K562 (cell line): ENCODE data around the gene REPS1. TPM values are rescaled to one million over a fixed set of nuclear protein-coding genes. Genes with fewer than 3 reads are reported as not detected.

Source experiments
- ATAC-seq: fragments of 200-7000 bp; cut with Tn5 transposase; 3 replicates; pipeline ENCODE4 v1.9.1; 2020; ENCODE audit warnings: moderate library complexity
- BruUV-seq: library from RNA; stranded (reverse); fragments of 400-500 nt; replicated peaks from 2 replicates; lab custom pipeline; 2021; lab: Mats Ljungman, UMichigan
- CTCF ChIA-PET: fragments of 300-600 bp; formaldehyde crosslinking; extraction: SDS; loops from one replicate; lab custom pipeline; 2021; ENCODE audit warnings: low intra/inter-chr PET ratio; lab: Yijun Ruan, JAX
- POLR2A ChIA-PET: fragments of 300-600, 350-650 bp; sonication (Branson Sonifier 250); formaldehyde crosslinking; extraction: SDS; loops from one replicate; lab custom pipeline; 2021; ENCODE audit warnings: antibody characterized with exemption, inconsistent platforms; lab: Yijun Ruan, JAX
- DNase-seq, 4 experiments: peaks; one replicate each; pipeline versions ENCODE4 v3.0.0 to v3.0.0-alpha.2; 2011 to 2018; ENCODE audit warnings: low spot score in 3 of 4, mixed read lengths in 3 of 4; ENCODE audit errors: extremely low read depth in 1 of 4
- FAIRE-seq: peaks from 2 replicates; lab custom pipeline; 2011; peaks lifted over from hg19 to GRCh38; lab: Jason Lieb, UNC
- H2AFZ ChIP-seq: 2 replicates; pipeline ENCODE4 v1.6.0; 2011; ENCODE audit warnings: low read depth, low read length, control low read depth, inconsistent platforms
- H3K27ac ChIP-seq: fragments of 200-600 bp; 3 replicates; pipeline ENCODE4 v1.8.0; 2011; ENCODE audit warnings: low read depth, mild to moderate bottlenecking, control low read depth, inconsistent platforms, low read length, moderate library complexity, mixed read lengths; ENCODE audit errors: extremely low read depth
- H3K27me3 ChIP-seq, 2 experiments: fragments of 300-600 bp in 1 of 2; 2 replicates in 1 of 2; 3 replicates in 1 of 2; pipeline versions ENCODE4 v1.6.0 to v1.8.0; 2011; ENCODE audit warnings: inconsistent platforms in 2 of 2, low read length in 2 of 2, mild to moderate bottlenecking in 1 of 2, mixed read lengths in 1 of 2, moderate library complexity in 1 of 2; ENCODE audit not compliant: control insufficient read depth in 2 of 2, insufficient read depth in 2 of 2
- H3K36me3 ChIP-seq: fragments of 300-600 bp; 3 replicates; pipeline ENCODE4 v1.8.0; 2011; ENCODE audit warnings: mild to moderate bottlenecking, low read length, inconsistent platforms; ENCODE audit not compliant: control insufficient read depth, insufficient read depth
- H3K4me1 ChIP-seq, 2 experiments: fragments of 200-600 bp in 1 of 2; replicated peaks in 1 of 2; 2 replicates in 1 of 2; 3 replicates in 1 of 2; pipeline versions ENCODE4 v1.5.1 to v1.8.0; 2011; ENCODE audit warnings: inconsistent platforms in 2 of 2, low read length in 2 of 2, mild to moderate bottlenecking in 1 of 2, mixed read lengths in 1 of 2, moderate library complexity in 1 of 2; ENCODE audit not compliant: control insufficient read depth in 2 of 2, insufficient read depth in 2 of 2
- H3K4me2 ChIP-seq: 2 replicates; pipeline ENCODE4 v1.6.1; 2011; ENCODE audit warnings: low read length, control low read depth, inconsistent platforms, mixed read lengths; ENCODE audit not compliant: insufficient read depth
- H3K4me3 ChIP-seq: fragments of 200-600 bp; sonication (generic), shearing (Covaris generic); 2 replicates; pipeline ENCODE4 v1.5.1; 2016; ENCODE audit warnings: control low read depth, inconsistent platforms
- H3K79me2 ChIP-seq: fragments of 200-600 bp; 3 replicates; pipeline ENCODE4 v1.8.0; 2011; ENCODE audit warnings: low read length, inconsistent platforms; ENCODE audit not compliant: control insufficient read depth, insufficient read depth
- H3K9ac ChIP-seq, 2 experiments: 2 replicates each; pipeline versions ENCODE4 v1.6.0 to v1.6.1; 2011; ENCODE audit warnings: low read depth in 2 of 2, low read length in 2 of 2, control low read depth in 1 of 2, inconsistent platforms in 1 of 2, mild to moderate bottlenecking in 1 of 2, mixed read lengths in 1 of 2; ENCODE audit not compliant: insufficient read depth in 1 of 2
- H3K9me1 ChIP-seq: one replicate; pipeline ENCODE4 v1.6.0; 2011; ENCODE audit warnings: inconsistent platforms, mild to moderate bottlenecking, low read length, moderate library complexity; ENCODE audit not compliant: control insufficient read depth, insufficient read depth
- H3K9me3 ChIP-seq: replicated peaks from 2 replicates; pipeline ENCODE4 v1.5.1; 2011; ENCODE audit warnings: low read depth, low read length, inconsistent platforms; ENCODE audit not compliant: control insufficient read depth, insufficient read depth
- H4K20me1 ChIP-seq: replicated peaks from 2 replicates; pipeline ENCODE4 v1.6.1; 2011; ENCODE audit warnings: low read length, inconsistent platforms, mixed read lengths; ENCODE audit not compliant: control insufficient read depth, insufficient read depth
- ETV5 ChIP-seq: sonication (generic); formaldehyde crosslinking; IDR thresholded peaks from 2 replicates; pipeline ENCODE4 v1.4.0; 2020; ENCODE audit warnings: low read depth, mild to moderate bottlenecking, missing genetic modification reagents
- HNRNPH1 ChIP-seq: fragments of 200-400 bp; formaldehyde crosslinking; optimal IDR thresholded peaks from 2 replicates; pipeline ENCODE3; 2017; ENCODE audit warnings: low read depth, mild to moderate bottlenecking, low read length, moderate library complexity
- NCOA1 ChIP-seq: fragments of 450-650 bp; IDR thresholded peaks from 2 replicates; pipeline ENCODE4 v1.6.1; 2016; ENCODE audit warnings: low read depth
- NFE2L1 ChIP-seq: fragments of 450-650 bp; IDR thresholded peaks from 2 replicates; pipeline ENCODE4 v1.6.1; 2016; ENCODE audit warnings: missing genetic modification characterization, low read depth, mild to moderate bottlenecking, missing compliant biosample characterization, moderate library complexity, borderline replicate concordance
- NONO ChIP-seq, 2 experiments: fragments of 200-400 bp in 1 of 2; fragments of 450-650 bp in 1 of 2; formaldehyde crosslinking in 1 of 2; IDR thresholded peaks; 2 replicates each; pipeline ENCODE4 v1.6.1; 2017; ENCODE audit warnings: low read depth in 2 of 2, mild to moderate bottlenecking in 2 of 2, moderate library complexity in 2 of 2, low read length in 1 of 2
- NR2C1 ChIP-seq, 2 experiments: fragments of 450-650 bp; IDR thresholded peaks; 2 replicates each; pipeline ENCODE4 v1.6.1; 2017; ENCODE audit warnings: mild to moderate bottlenecking in 2 of 2, antibody characterized with exemption in 1 of 2, inconsistent platforms in 1 of 2, missing compliant biosample characterization in 1 of 2, missing genetic modification characterization in 1 of 2
- PHF20 ChIP-seq: fragments of 450-650 bp; IDR thresholded peaks from 2 replicates; pipeline ENCODE4 v1.6.1; 2018; ENCODE audit not compliant: partially characterized antibody
- POLR2G ChIP-seq: fragments of 200-400 bp; formaldehyde crosslinking; IDR thresholded peaks from 2 replicates; pipeline ENCODE4 v1.6.1; 2017; ENCODE audit warnings: low read depth, mild to moderate bottlenecking, antibody characterized with exemption, low read length, moderate library complexity
- SMAD1 ChIP-seq: fragments of 150-350 bp; IDR thresholded peaks from 2 replicates; pipeline ENCODE4 v1.6.1; 2014; ENCODE audit warnings: low read length, low read depth; ENCODE audit not compliant: partially characterized antibody
- SUPT5H ChIP-seq: fragments of 450-650 bp; IDR thresholded peaks from 2 replicates; pipeline ENCODE4 v1.6.1; 2016
- TARDBP ChIP-seq: fragments of 450-650 bp; IDR thresholded peaks from 2 replicates; pipeline ENCODE4 v1.6.1; 2016
- TEAD1 ChIP-seq, 2 experiments: fragments of 450-650 bp in 1 of 2; sonication (generic) in 1 of 2; formaldehyde crosslinking; IDR thresholded peaks; 2 replicates each; pipeline versions ENCODE4 v1.4.0 to v1.8.0; 2020 to 2022; ENCODE audit warnings: mild to moderate bottlenecking in 2 of 2, missing genetic modification reagents in 1 of 2
- YY1 ChIP-seq, 3 experiments: IDR thresholded peaks; 2 replicates each; pipeline ENCODE4 v1.6.1; 2011; ENCODE audit warnings: low read length in 2 of 3, mild to moderate bottlenecking in 2 of 3, moderate library complexity in 2 of 3, borderline replicate concordance in 1 of 3, control low read depth in 1 of 3, low read depth in 1 of 3; ENCODE audit not compliant: insufficient read depth in 3 of 3, insufficient replicate concordance in 2 of 3, control insufficient read depth in 1 of 3, insufficient read length in 1 of 3; ENCODE audit errors: extremely low read depth in 1 of 3
- ZNF311 ChIP-seq: fragments of 250-450 bp; sonication (Bioruptor Pico); IDR thresholded peaks from 2 replicates; pipeline ENCODE4 v1.4.0; 2020; ENCODE audit warnings: mild to moderate bottlenecking, moderate library complexity
- ZNF347 ChIP-seq: fragments of 450-650 bp; formaldehyde crosslinking; IDR thresholded peaks from 2 replicates; pipeline ENCODE4 v1.4.0; 2020; ENCODE audit warnings: low read depth, mild to moderate bottlenecking, moderate library complexity
- ZNF444 ChIP-seq: fragments of 250-450 bp; sonication (Bioruptor Pico); IDR thresholded peaks from 2 replicates; pipeline ENCODE4 v1.4.0; 2020; ENCODE audit warnings: mild to moderate bottlenecking, moderate library complexity
- WGBS: fragments of 100-300 bp; shearing (Covaris generic); methylation state at CpG from one replicate; pipeline ENCODE4 v1.1.6; 2016; ENCODE audit warnings: low coverage, mixed read lengths; ENCODE audit not compliant: insufficient coverage; ENCODE audit errors: missing lambda C conversion rate; 5-methylcytosine and 5-hydroxymethylcytosine counted together
- in situ Hi-C: fragments of 300-500 bp; cut with MboI; formaldehyde crosslinking; loops from 4 replicates; pipeline ENCODE4 v1.15.0; 2018; ENCODE audit warnings: inconsistent platforms, mixed read lengths
- intact Hi-C: fragments of 100-400 bp; cut with micrococcal nuclease; formaldehyde crosslinking; loops from 2 replicates; pipeline ENCODE4 v1.14.2; 2022
- polyA plus RNA-seq, 8 experiments: library from polyadenylated mRNA; depleted of rRNA in 4 of 8; stranded (reverse) in 5 of 8; unstranded in 3 of 8; fragments of >200 nt; fragmentation: Nextera tagmentation in 2 of 8; fragmentation: Illumina TruSeq in 1 of 8; extraction: Ambion mirVana in 2 of 8; extraction: Trizol in 1 of 8; gene quantifications; 2 replicates each; pipeline versions ENCODE4 v1.2.1 to v1.2.3, GENCODE V29; 2011 to 2014; ENCODE audit warnings: inconsistent platforms in 1 of 8, missing spikeins in 1 of 8
- total RNA-seq, 7 experiments: library from RNA; depleted of rRNA in 6 of 7; stranded (reverse); fragments of >200 nt in 6 of 7; fragmentation: Illumina TruSeq in 2 of 7; extraction: Trizol in 2 of 7; gene quantifications; 2 replicates each; pipeline versions ENCODE4 v1.2.1 to v1.2.3, GENCODE V29; 2011 to 2021; ENCODE audit warnings: low replicate concordance in 1 of 7
- TF ChIP-seq, protein P1 (sequence below), 2 experiments: fragments of 450-650 bp in 1 of 2; sonication (generic) in 1 of 2; formaldehyde crosslinking in 1 of 2; IDR thresholded peaks in 1 of 2; conservative IDR thresholded peaks in 1 of 2; 2 replicates each; pipeline versions ENCODE4 v1.6.1 to v1.8.1; 2016 to 2023; ENCODE audit warnings: mild to moderate bottlenecking in 2 of 2, moderate library complexity in 2 of 2, inconsistent platforms in 1 of 2, missing genetic modification reagents in 1 of 2
- TF ChIP-seq, protein P2 (sequence below), 3 experiments: IDR thresholded peaks in 2 of 3; conservative IDR thresholded peaks in 1 of 3; 2 replicates each; pipeline ENCODE4 v1.5.1; 2011 to 2012; ENCODE audit warnings: low read length in 3 of 3, mild to moderate bottlenecking in 3 of 3, control low read depth in 2 of 3, improper control_type of control experiment in 1 of 3, inconsistent platforms in 1 of 3, low read depth in 1 of 3, mixed read lengths in 1 of 3, moderate library complexity in 1 of 3; ENCODE audit not compliant: insufficient read depth in 2 of 3

Gene REPS1
- total and polyA plus RNA-seq, 9 of the 15 experiments (the other 6 are each of a cell fraction or from before 2014, with no cell fraction given) = 7.9 to 36.0 (median 27.8) TPM

DNA sequence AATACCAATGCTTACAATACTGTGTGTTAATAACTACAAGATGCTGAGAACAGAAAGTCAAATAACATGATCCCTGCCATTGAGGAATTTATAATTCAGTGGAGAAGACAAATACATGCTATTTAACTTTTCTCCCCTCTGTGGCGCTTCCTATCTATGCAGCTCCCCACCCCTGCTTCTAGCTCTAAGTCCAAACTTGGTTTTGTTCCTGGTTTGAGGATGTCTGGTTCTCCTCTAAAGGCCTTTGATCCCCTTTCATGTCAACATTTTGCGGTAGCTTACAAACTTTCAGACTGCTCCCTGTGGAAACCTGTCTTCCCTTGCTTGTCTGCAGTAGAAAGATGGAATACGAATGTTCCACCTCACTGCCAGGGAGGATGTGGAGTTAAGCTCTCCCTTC lies 18.4 kb upstream of the REPS1 start:
- Histone ChIP-seq H2AFZ (no peak overlapping the region), H3K27me3 (peaks cover 6 to 11% of the 10 kb centered on the region in 2 experiments), H3K9me3 (no peaks in the 10 kb centered on the region), H3K4me2 (no peak overlapping the region), H3K27ac (no peak overlapping the region), H4K20me1 (no peaks in the 10 kb centered on the region), H3K9me1 (no peaks in the 10 kb centered on the region), H3K4me3 (no peak overlapping the region), H3K79me2 (no peaks in the 10 kb centered on the region), H3K4me1 (no peaks in the 10 kb centered on the region), H3K36me3 (no peaks in the 10 kb centered on the region), H3K9ac (no peak overlapping the region)
- WGBS = 2% methylated on average over 3 of the region's 3 CpGs
- intact Hi-C loops = no loop called here
- no TSS peak for BruUV-seq
- DNase-seq = no peak
- TF ChIP-seq NFE2L1 = no peak
- no peak for TF ChIP-seq NONO (IDR thresholded peaks at IDR 0.05; ENCODE audit: low read depth in 2 of 2, low read length in 1 of 2)
- TF ChIP-seq ETV5 (CRISPR knock-in tag) = no peak
- TF ChIP-seq, protein P1, sequence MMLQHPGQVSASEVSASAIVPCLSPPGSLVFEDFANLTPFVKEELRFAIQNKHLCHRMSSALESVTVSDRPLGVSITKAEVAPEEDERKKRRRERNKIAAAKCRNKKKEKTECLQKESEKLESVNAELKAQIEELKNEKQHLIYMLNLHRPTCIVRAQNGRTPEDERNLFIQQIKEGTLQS (IDR thresholded peaks at IDR 0.05) = no peak
- TF ChIP-seq, protein P1 (CRISPR knock-in tag; conservative IDR thresholded peaks at IDR 0.05) = no peak
- TF ChIP-seq POLR2G = no peak
- TF ChIP-seq YY1 (IDR thresholded peaks at IDR 0.05; ENCODE audit: borderline replicate concordance in 1 of 3, control insufficient read depth in 1 of 3, extremely low read depth in 1 of 3, insufficient read depth in 3 of 3, insufficient read length in 1 of 3, insufficient replicate concordance in 2 of 3, low read depth in 1 of 3, low read length in 2 of 3) = no peak
- TF ChIP-seq SUPT5H = no peak
- TF ChIP-seq ZNF311 (CRISPR knock-in tag) = no peak
- TF ChIP-seq ZNF444 = no peak
- no peak for TF ChIP-seq HNRNPH1
- no peak for TF ChIP-seq NR2C1 (IDR thresholded peaks at IDR 0.05)
- TF ChIP-seq NR2C1 (tag; IDR thresholded peaks at IDR 0.05) = no peak
- no peak for TF ChIP-seq NCOA1
- no peak for TF ChIP-seq PHF20
- TF ChIP-seq TARDBP = no peak
- TF ChIP-seq, protein P2, sequence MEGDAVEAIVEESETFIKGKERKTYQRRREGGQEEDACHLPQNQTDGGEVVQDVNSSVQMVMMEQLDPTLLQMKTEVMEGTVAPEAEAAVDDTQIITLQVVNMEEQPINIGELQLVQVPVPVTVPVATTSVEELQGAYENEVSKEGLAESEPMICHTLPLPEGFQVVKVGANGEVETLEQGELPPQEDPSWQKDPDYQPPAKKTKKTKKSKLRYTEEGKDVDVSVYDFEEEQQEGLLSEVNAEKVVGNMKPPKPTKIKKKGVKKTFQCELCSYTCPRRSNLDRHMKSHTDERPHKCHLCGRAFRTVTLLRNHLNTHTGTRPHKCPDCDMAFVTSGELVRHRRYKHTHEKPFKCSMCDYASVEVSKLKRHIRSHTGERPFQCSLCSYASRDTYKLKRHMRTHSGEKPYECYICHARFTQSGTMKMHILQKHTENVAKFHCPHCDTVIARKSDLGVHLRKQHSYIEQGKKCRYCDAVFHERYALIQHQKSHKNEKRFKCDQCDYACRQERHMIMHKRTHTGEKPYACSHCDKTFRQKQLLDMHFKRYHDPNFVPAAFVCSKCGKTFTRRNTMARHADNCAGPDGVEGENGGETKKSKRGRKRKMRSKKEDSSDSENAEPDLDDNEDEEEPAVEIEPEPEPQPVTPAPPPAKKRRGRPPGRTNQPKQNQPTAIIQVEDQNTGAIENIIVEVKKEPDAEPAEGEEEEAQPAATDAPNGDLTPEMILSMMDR (IDR thresholded peaks at IDR 0.05 in 2 of 3, conservative IDR thresholded peaks at IDR 0.05 in 1 of 3; ENCODE audit: insufficient read depth in 2 of 3, low read depth in 1 of 3, low read length in 3 of 3) = no peak
- no peak for TF ChIP-seq ZNF347 (CRISPR knock-in tag)
- TF ChIP-seq TEAD1 (CRISPR knock-in tag; IDR thresholded peaks at IDR 0.05) = no peak
- no peak for TF ChIP-seq SMAD1
- in situ Hi-C loops = no loop called here
- ChIA-PET POLR2A (no interaction called here), CTCF (no interaction called here)
- ATAC-seq = no peak
- no peak for FAIRE-seq
